Activated CD8-positive, alpha-beta memory T cell treated with anti-CD3 and anti-CD28 coated beads for 24 hours (primary cell): Measurements from ENCODE around the gene TOE1.
"Not testable (repeated sequence)": the region's sequence is repeated elsewhere in the genome, so short reads cannot be mapped to it uniquely, and the experiment has no call there.

Experiments
- DNase-seq: peaks from one replicate; pipeline ENCODE4 v3.0.0-alpha.2; 2020

TOE1 gene

GRCh38 chr1:45339789-45340558 is at the start of gene TOE1, which contains the start of gene MUTYH:
TOE1 (plus strand) TSS chr1:45340170; CDS start chr1:45340253, 83 bp downstream.
MUTYH (minus strand) TSS chr1:45340440; CDS start chr1:45334505, 5,935 bp downstream.
- peak; percentile 96 for DNase-seq

- DNase-seq = not testable (repeated sequence)
These were observed 49.0 kb upstream of the TOE1 start for GRCh38 chr1:45291002-45291401.

- no peak for DNase-seq
These were observed 48.3 kb upstream of the TOE1 start for GRCh38 chr1:45291716-45292115.

- DNase-seq = no peak
These were observed 42.2 kb upstream of the TOE1 start for GRCh38 chr1:45297666-45298356.

GRCh38 chr1:45299296-45299695 is 40.7 kb upstream of the TOE1 start:
- no peak for DNase-seq

- peak; percentile 65 for DNase-seq
These were observed 39.8 kb upstream of the TOE1 start for GRCh38 chr1:45299981-45300668.

GRCh38 chr1:45300669-45300997 is 39.3 kb upstream of the TOE1 start:
- no peak for DNase-seq

- DNase-seq = no peak
These were observed 37.3 kb upstream of the TOE1 start for GRCh38 chr1:45302505-45303150.

GRCh38 chr1:45303520-45304310 is 36.3 kb upstream of the TOE1 start:
- peak; percentile 98 for DNase-seq

- DNase-seq = peak; percentile 61
These were observed 35.5 kb upstream of the TOE1 start for GRCh38 chr1:45304311-45305081.

GRCh38 chr1:45305231-45305630 is 34.7 kb upstream of the TOE1 start:
- no peak for DNase-seq

GRCh38 chr1:45306319-45306718 is 33.7 kb upstream of the TOE1 start:
- DNase-seq = peak; percentile 68

GRCh38 chr1:45306905-45307304 is 33.1 kb upstream of the TOE1 start:
- DNase-seq = no peak

- DNase-seq = no peak
These were observed 25.7 kb upstream of the TOE1 start for GRCh38 chr1:45314266-45314665.

GRCh38 chr1:45317166-45317565 is 22.8 kb upstream of the TOE1 start:
- no peak for DNase-seq

- DNase-seq = no peak
These were observed 20.2 kb upstream of the TOE1 start for GRCh38 chr1:45319761-45320160.

- no peak for DNase-seq
These were observed 18.5 kb upstream of the TOE1 start for GRCh38 chr1:45321444-45321843.

- no peak for DNase-seq
These were observed 17.4 kb upstream of the TOE1 start for GRCh38 chr1:45322486-45323040.

GRCh38 chr1:45325851-45326506 is 14.0 kb upstream of the TOE1 start:
- DNase-seq = no peak
